ENCODE results near the gene TOR1A. TPM values are rescaled to one million over a fixed set of nuclear protein-coding genes. Genes with fewer than 3 reads are reported as not detected.

The TOR1A gene
- total RNA-seq, 1 experiment from 2014 or later: 24.4 TPM

- TF ChIP-seq ZNF274 (IDR thresholded peaks at IDR 0.05; ENCODE audit: low read depth, low read length) (no peak), FOSL1 (IDR thresholded peaks at IDR 0.05; ENCODE audit: low read depth) (no peak), TCF7L2 (IDR thresholded peaks at IDR 0.05; ENCODE audit: borderline replicate concordance, extremely low read depth, insufficient read depth, insufficient read length) (no peak), ELF1 (IDR thresholded peaks at IDR 0.05; ENCODE audit: borderline replicate concordance, low read depth) (no peak), POLR2A (IDR thresholded peaks at IDR 0.05; ENCODE audit: borderline replicate concordance, extremely low read depth, insufficient read depth, insufficient read length) (no peak), POLR2AphosphoS5 (IDR thresholded peaks at IDR 0.05; ENCODE audit: low read depth, low read length) (no peak), EZH2phosphoT487 (IDR thresholded peaks at IDR 0.05; ENCODE audit: borderline replicate concordance) (no peak)
- TF ChIP-seq, protein P1, sequence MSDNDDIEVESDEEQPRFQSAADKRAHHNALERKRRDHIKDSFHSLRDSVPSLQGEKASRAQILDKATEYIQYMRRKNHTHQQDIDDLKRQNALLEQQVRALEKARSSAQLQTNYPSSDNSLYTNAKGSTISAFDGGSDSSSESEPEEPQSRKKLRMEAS (IDR thresholded peaks at IDR 0.05): no peak
- TF ChIP-seq, protein P2, sequence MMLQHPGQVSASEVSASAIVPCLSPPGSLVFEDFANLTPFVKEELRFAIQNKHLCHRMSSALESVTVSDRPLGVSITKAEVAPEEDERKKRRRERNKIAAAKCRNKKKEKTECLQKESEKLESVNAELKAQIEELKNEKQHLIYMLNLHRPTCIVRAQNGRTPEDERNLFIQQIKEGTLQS (IDR thresholded peaks at IDR 0.05): no peak
Measured at GRCh38 chr9:129816501-129817435, 7.2 kb downstream of the TOR1A start (continued).

GRCh38 chr9:129815278-129815677 lies 8.7 kb downstream of the TOR1A start:
- Histone ChIP-seq H3K9me2 (ENCODE audit: insufficient read depth) (no peaks in the 10 kb centered on the region), H3K36me3 (ENCODE audit: control insufficient read depth in 1 of 2, insufficient read depth in 2 of 2, low read length in 2 of 2) (peaks cover 8 to 18% of the 10 kb centered on the region in 2 experiments; a peak in 3 of 4 replicates), H3K4me3 (replicated peaks in 1 of 2; ENCODE audit: low read depth in 1 of 2, low read length in 2 of 2) (no peak overlapping the region), H3K27me3 (ENCODE audit: insufficient read depth, low read length) (no peaks in the 10 kb centered on the region), H3K4me2 (ENCODE audit: low read length) (no peak overlapping the region), H3K27ac (ENCODE audit: low read depth, low read length) (no peak overlapping the region), H3K79me2 (ENCODE audit: insufficient read depth, low read length) (no peaks in the 10 kb centered on the region), H2AFZ (ENCODE audit: low read depth, low read length, poor library complexity, severe bottlenecking) (no peak overlapping the region), H3K9ac (ENCODE audit: low read length) (no peak overlapping the region), H3K9me3 (ENCODE audit: control insufficient read depth in 1 of 2, insufficient read depth in 1 of 2, low read depth in 1 of 2, low read length in 2 of 2) (no peaks in the 10 kb centered on the region), H4K20me1 (ENCODE audit: insufficient read depth) (0 out of 2 replicates have a peak, but pooled peaks cover 3% of the 10 kb centered on the region), H3K4me1 (ENCODE audit: control insufficient read depth in 1 of 2, insufficient read depth in 2 of 2, low read length in 2 of 2) (no peaks in the 10 kb centered on the region)
- DNase-seq (ENCODE audit: low read depth, low spot score) (no peak), ATAC-seq (no peak)
- ChIA-PET RAD21 (ENCODE audit: low non-redundant PET in 1 of 2, low total read pairs in 2 of 2, uncharacterized antibody in 2 of 2, unreplicated experiment in 2 of 2) (no interaction called here), POLR2A (no interaction called here), CTCF (no interaction called here)
- intact Hi-C loops (cut with micrococcal nuclease): no loop called here
- no TSS peak for BruUV-seq (replicated peaks)
- TF ChIP-seq ZBTB33 (IDR thresholded peaks at IDR 0.05; ENCODE audit: extremely low read depth, insufficient replicate concordance, low read length): no peak
- no peak for TF ChIP-seq EZH2phosphoT487 (IDR thresholded peaks at IDR 0.05; ENCODE audit: borderline replicate concordance)
- no peak for TF ChIP-seq ELF1 (IDR thresholded peaks at IDR 0.05; ENCODE audit: borderline replicate concordance, low read depth)
- TF ChIP-seq POLR2A (IDR thresholded peaks at IDR 0.05; ENCODE audit: borderline replicate concordance, extremely low read depth, insufficient read depth, insufficient read length): no peak
- TF ChIP-seq, protein P3, sequence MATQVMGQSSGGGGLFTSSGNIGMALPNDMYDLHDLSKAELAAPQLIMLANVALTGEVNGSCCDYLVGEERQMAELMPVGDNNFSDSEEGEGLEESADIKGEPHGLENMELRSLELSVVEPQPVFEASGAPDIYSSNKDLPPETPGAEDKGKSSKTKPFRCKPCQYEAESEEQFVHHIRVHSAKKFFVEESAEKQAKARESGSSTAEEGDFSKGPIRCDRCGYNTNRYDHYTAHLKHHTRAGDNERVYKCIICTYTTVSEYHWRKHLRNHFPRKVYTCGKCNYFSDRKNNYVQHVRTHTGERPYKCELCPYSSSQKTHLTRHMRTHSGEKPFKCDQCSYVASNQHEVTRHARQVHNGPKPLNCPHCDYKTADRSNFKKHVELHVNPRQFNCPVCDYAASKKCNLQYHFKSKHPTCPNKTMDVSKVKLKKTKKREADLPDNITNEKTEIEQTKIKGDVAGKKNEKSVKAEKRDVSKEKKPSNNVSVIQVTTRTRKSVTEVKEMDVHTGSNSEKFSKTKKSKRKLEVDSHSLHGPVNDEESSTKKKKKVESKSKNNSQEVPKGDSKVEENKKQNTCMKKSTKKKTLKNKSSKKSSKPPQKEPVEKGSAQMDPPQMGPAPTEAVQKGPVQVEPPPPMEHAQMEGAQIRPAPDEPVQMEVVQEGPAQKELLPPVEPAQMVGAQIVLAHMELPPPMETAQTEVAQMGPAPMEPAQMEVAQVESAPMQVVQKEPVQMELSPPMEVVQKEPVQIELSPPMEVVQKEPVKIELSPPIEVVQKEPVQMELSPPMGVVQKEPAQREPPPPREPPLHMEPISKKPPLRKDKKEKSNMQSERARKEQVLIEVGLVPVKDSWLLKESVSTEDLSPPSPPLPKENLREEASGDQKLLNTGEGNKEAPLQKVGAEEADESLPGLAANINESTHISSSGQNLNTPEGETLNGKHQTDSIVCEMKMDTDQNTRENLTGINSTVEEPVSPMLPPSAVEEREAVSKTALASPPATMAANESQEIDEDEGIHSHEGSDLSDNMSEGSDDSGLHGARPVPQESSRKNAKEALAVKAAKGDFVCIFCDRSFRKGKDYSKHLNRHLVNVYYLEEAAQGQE (IDR thresholded peaks at IDR 0.05; ENCODE audit: low read depth): no peak
- TF ChIP-seq FOSL1 (IDR thresholded peaks at IDR 0.05; ENCODE audit: low read depth): no peak
- no peak for TF ChIP-seq TCF7L2 (IDR thresholded peaks at IDR 0.05; ENCODE audit: borderline replicate concordance, extremely low read depth, insufficient read depth, insufficient read length)
- TF ChIP-seq ZNF274 (IDR thresholded peaks at IDR 0.05; ENCODE audit: low read depth, low read length): no peak
- TF ChIP-seq, protein P1 (IDR thresholded peaks at IDR 0.05): no peak
- TF ChIP-seq CBX3 (IDR thresholded peaks at IDR 0.05; ENCODE audit: low read depth): no peak
- no peak for TF ChIP-seq SIN3A (IDR thresholded peaks at IDR 0.05; ENCODE audit: low read depth)
- no peak for TF ChIP-seq CEBPB (IDR thresholded peaks at IDR 0.05; ENCODE audit: low read depth)
- no peak for TF ChIP-seq EGR1 (IDR thresholded peaks at IDR 0.05; ENCODE audit: low read depth)
